MM.1S (cell line): ENCODE measurements around the gene PANX3.

Experiments used
- DNase-seq: peaks from one replicate; pipeline ENCODE4 v3.0.0-alpha.2; 2015
- H2AFZ ChIP-seq: fragments of 300-600 bp; sonication (generic); 2 replicates; pipeline ENCODE4 v1.6.0; 2016; ENCODE audit warnings: antibody characterized with exemption, low read length
- H3F3A ChIP-seq: fragments of 300-600 bp; sonication (generic); 2 replicates; pipeline ENCODE4 v1.6.1; 2016; ENCODE audit warnings: mild to moderate bottlenecking, antibody characterized with exemption, low read length, moderate library complexity, mixed read lengths; ENCODE audit not compliant: insufficient read depth
- H3K27ac ChIP-seq: fragments of 300-600 bp; sonication (generic); 2 replicates; pipeline ENCODE4 v1.5.1; 2016; ENCODE audit warnings: mild to moderate bottlenecking, low read length
- H3K27me3 ChIP-seq: fragments of 300-600 bp; sonication (generic); replicated peaks from 2 replicates; pipeline ENCODE4 v1.6.0; 2016; ENCODE audit warnings: low read length; ENCODE audit not compliant: insufficient read depth
- H3K36me3 ChIP-seq: fragments of 300-600 bp; sonication (generic); replicated peaks from 2 replicates; pipeline ENCODE4 v1.6.1; 2016; ENCODE audit warnings: mild to moderate bottlenecking, low read length, mixed read lengths; ENCODE audit not compliant: insufficient read depth
- H3K4me1 ChIP-seq: fragments of 300-600 bp; sonication (generic); 2 replicates; pipeline ENCODE4 v1.6.1; 2016; ENCODE audit warnings: low read length, mixed read lengths
- H3K4me2 ChIP-seq: fragments of 300-600 bp; sonication (generic); 2 replicates; pipeline ENCODE4 v1.6.0; 2016; ENCODE audit warnings: low read depth, low read length
- H3K4me3 ChIP-seq: fragments of 300-600 bp; sonication (generic); 2 replicates; pipeline ENCODE4 v1.5.1; 2016; ENCODE audit warnings: low read length, mixed read lengths
- H3K79me2 ChIP-seq: fragments of 300-600 bp; sonication (generic); 2 replicates; pipeline ENCODE4 v1.6.1; 2016; ENCODE audit warnings: mixed run types, low read length, mixed read lengths
- H3K9ac ChIP-seq: fragments of 300-600 bp; sonication (generic); 2 replicates; pipeline ENCODE4 v1.6.1; 2016; ENCODE audit warnings: low read length, mixed read lengths
- H3K9me2 ChIP-seq: fragments of 300-600 bp; sonication (generic); replicated peaks from 2 replicates; pipeline ENCODE4 v1.6.1; 2016; ENCODE audit warnings: mild to moderate bottlenecking, low read length, mixed read lengths; ENCODE audit not compliant: insufficient read depth
- H3K9me3 ChIP-seq: fragments of 300-600 bp; sonication (generic); replicated peaks from 2 replicates; pipeline ENCODE4 v1.6.1; 2016; ENCODE audit warnings: mild to moderate bottlenecking, low read length, mixed read lengths; ENCODE audit not compliant: insufficient read depth
- H4K20me1 ChIP-seq: fragments of 300-600 bp; sonication (generic); 2 replicates; pipeline ENCODE4 v1.6.1; 2016; ENCODE audit warnings: mild to moderate bottlenecking, low read length, moderate library complexity, mixed read lengths; ENCODE audit not compliant: insufficient read depth
- EZH2 ChIP-seq: fragments of 300-600 bp; sonication (generic); optimal IDR thresholded peaks from 2 replicates; pipeline ENCODE3; 2017; ENCODE audit warnings: low read depth, mild to moderate bottlenecking, antibody characterized with exemption, low read length, mixed read lengths
- EZH2phosphoT487 ChIP-seq: fragments of 300-600 bp; sonication (generic); IDR thresholded peaks from 2 replicates; pipeline ENCODE4 v1.6.1; 2018; ENCODE audit warnings: antibody characterized with exemption, low read length
- TF ChIP-seq, protein P1 (sequence below): fragments of 300-600 bp; sonication (generic); IDR thresholded peaks from 2 replicates; pipeline ENCODE4 v1.5.1; 2016; ENCODE audit warnings: antibody characterized with exemption, low read length, mixed read lengths

The PANX3 gene

GRCh38 chr11:124627546-124627945 is 16.3 kb downstream of the PANX3 start:
- TF ChIP-seq EZH2phosphoT487 (no peak), EZH2 (no peak)
- TF ChIP-seq, protein P1, sequence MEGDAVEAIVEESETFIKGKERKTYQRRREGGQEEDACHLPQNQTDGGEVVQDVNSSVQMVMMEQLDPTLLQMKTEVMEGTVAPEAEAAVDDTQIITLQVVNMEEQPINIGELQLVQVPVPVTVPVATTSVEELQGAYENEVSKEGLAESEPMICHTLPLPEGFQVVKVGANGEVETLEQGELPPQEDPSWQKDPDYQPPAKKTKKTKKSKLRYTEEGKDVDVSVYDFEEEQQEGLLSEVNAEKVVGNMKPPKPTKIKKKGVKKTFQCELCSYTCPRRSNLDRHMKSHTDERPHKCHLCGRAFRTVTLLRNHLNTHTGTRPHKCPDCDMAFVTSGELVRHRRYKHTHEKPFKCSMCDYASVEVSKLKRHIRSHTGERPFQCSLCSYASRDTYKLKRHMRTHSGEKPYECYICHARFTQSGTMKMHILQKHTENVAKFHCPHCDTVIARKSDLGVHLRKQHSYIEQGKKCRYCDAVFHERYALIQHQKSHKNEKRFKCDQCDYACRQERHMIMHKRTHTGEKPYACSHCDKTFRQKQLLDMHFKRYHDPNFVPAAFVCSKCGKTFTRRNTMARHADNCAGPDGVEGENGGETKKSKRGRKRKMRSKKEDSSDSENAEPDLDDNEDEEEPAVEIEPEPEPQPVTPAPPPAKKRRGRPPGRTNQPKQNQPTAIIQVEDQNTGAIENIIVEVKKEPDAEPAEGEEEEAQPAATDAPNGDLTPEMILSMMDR = no peak
- H3K27ac ChIP-seq = no peak overlapping the region
- no peak overlapping the region for H3K4me2 ChIP-seq
- no peaks in the 10 kb centered on the region for H4K20me1 ChIP-seq
- peaks cover 37% of the 10 kb centered on the region for H3K79me2 ChIP-seq
- peaks cover 11% of the 10 kb centered on the region for H3K36me3 ChIP-seq
- H3F3A ChIP-seq = no peaks in the 10 kb centered on the region
- no peak overlapping the region for H3K9ac ChIP-seq
- H3K4me3 ChIP-seq = no peak overlapping the region
- peaks cover 7% of the 10 kb centered on the region for H3K4me1 ChIP-seq
- H3K9me3 ChIP-seq = no peaks in the 10 kb centered on the region
- DNase-seq = no peak
- H3K27me3 ChIP-seq = no peaks in the 10 kb centered on the region
- H3K9me2 ChIP-seq = no peaks in the 10 kb centered on the region
- H2AFZ ChIP-seq = no peak overlapping the region

DNA sequence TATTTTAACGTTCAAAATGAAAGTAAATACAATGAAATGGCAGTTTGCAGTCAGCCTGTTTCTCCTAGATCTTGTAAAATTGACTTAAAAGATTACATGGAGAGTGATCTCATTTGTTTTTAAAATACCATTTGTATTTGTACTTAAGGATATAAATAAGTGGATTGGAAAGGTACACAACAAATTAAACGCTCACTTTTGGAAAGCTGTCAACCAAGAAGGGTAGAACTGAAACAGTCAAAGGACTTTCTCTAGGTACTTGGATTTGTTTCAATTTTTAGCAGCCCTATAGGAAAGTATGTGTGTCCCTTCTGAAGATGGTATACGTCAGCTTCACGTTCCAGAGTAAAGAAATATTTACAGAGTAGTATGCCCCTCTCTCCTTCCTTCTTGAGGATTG is 18.7 kb downstream of the PANX3 start:
- Histone ChIP-seq H3K4me1 (no peaks in the 10 kb centered on the region), H3F3A (no peaks in the 10 kb centered on the region), H3K9me3 (no peaks in the 10 kb centered on the region), H2AFZ (no peak overlapping the region), H3K79me2 (peaks cover 13% of the 10 kb centered on the region), H3K36me3 (peaks cover 15% of the 10 kb centered on the region), H3K27ac (no peak overlapping the region), H3K9me2 (no peaks in the 10 kb centered on the region), H4K20me1 (no peaks in the 10 kb centered on the region), H3K27me3 (no peaks in the 10 kb centered on the region), H3K4me2 (no peak overlapping the region), H3K9ac (no peak overlapping the region), H3K4me3 (no peak overlapping the region)
- TF ChIP-seq, protein P1 = no peak
- TF ChIP-seq EZH2phosphoT487 = no peak
- TF ChIP-seq EZH2 = no peak
- no peak for DNase-seq

GRCh38 chr11:124633355-124633754 is 22.1 kb downstream of the PANX3 start:
- H3F3A ChIP-seq = no peaks in the 10 kb centered on the region
- no peak overlapping the region for H3K9ac ChIP-seq
- no peaks in the 10 kb centered on the region for H3K79me2 ChIP-seq
- TF ChIP-seq EZH2phosphoT487 (no peak), EZH2 (no peak)
- TF ChIP-seq, protein P1 = peak; percentile 28; the same call in 1 of the 2 replicates
- no peak overlapping the region for H3K4me3 ChIP-seq
- H3K36me3 ChIP-seq = peaks cover 11% of the 10 kb centered on the region
- H3K4me1 ChIP-seq = no peaks in the 10 kb centered on the region
- H3K27ac ChIP-seq = no peak overlapping the region
- no peaks in the 10 kb centered on the region for H3K27me3 ChIP-seq
- DNase-seq = no peak
- no peak overlapping the region for H3K4me2 ChIP-seq
- H4K20me1 ChIP-seq = no peaks in the 10 kb centered on the region
- H3K9me3 ChIP-seq = no peaks in the 10 kb centered on the region
- no peaks in the 10 kb centered on the region for H3K9me2 ChIP-seq
- no peak overlapping the region for H2AFZ ChIP-seq
